ENCODE measurements around the gene WDR1. TPM values are rescaled to one million over a fixed set of nuclear protein-coding genes. Genes with fewer than 3 reads are reported as not detected.
A peak's percentile ranks its signal among the peaks of the same experiment; 100 is the strongest.

WDR1 gene
- total and polyA plus RNA-seq, 2 of the 13 experiments (the other 11 are each of a cell fraction or from before 2014, with no cell fraction given) = 106 to 198 TPM

DNA sequence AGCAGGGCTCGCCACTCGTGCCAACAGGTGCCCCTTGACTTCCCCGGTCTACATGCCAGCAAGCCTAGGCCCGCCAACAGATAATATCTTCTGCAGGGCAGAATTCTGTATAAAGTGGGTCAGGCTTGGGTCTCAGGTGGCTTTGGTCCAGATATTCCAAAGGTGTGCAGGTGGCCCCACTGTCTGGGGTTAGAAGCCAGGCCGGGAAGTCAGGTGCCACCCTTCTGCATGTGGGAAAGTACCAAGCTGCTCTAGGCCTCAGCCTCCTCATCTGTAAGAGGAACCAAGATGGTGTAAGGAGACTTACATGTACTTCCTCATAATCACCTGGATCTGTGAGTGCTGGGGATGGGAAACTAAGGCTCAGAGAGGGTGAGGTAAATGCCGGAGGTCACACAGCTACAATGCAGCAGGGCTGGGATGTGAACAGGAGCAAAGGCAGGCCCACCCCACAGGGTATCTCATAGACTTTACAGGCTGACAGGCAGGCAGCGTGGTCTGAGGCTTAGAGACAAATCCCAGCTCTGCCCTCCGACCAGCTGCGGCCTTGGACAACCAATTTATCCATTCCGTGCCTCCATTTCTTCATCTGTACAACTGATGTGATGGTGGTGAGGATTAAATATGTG lies 35.9 kb downstream of the WDR1 start:
- in situ Hi-C loops (cut with HindIII; ENCODE audit: extremely low pct_ligation_motif_present, low pct_unique_long_range_greater_than_20kb) = no loop called here
- H3K36me3 ChIP-seq (replicated peaks in 1 of 2; ENCODE audit: control insufficient read depth in 1 of 2, insufficient read depth in 2 of 2, low read length in 2 of 2) = peaks cover 66 to 96% of the 10 kb centered on the region in 2 experiments; a peak in 4 of 5 replicates

GRCh38 chr4:10079912-10080588 lies 36.5 kb downstream of the WDR1 start:
- no peak overlapping the region for H3K9ac ChIP-seq (ENCODE audit: insufficient read depth, low read depth, low read length)
- no peak for FAIRE-seq
- BruUV-seq (replicated peaks) = no TSS peak
- no peak overlapping the region for H3K4me2 ChIP-seq (ENCODE audit: low read depth, low read length)
- WGBS (ENCODE audit: low lambda C conversion rate) = 98% methylated on average over 7 of the region's 8 CpGs
- H3K79me2 ChIP-seq (ENCODE audit: insufficient read depth, low read length) = no peaks in the 10 kb centered on the region
- H3K4me1 ChIP-seq (ENCODE audit: insufficient read depth, low read length) = peaks cover 2% of the 10 kb centered on the region
- ChIA-PET CTCF (ENCODE audit: low intra/inter-chr PET ratio, low total read pairs) (no interaction called here), POLR2A (no interaction called here)
- no peak for ATAC-seq
- peaks cover 3% of the 10 kb centered on the region; the same call in 1 of the 2 replicates for H4K20me1 ChIP-seq (ENCODE audit: insufficient read depth, low read length)
- TF ChIP-seq CEBPG (CRISPR knock-in tag; IDR thresholded peaks at IDR 0.05) (no peak), EP300 (IDR thresholded peaks at IDR 0.05; ENCODE audit: low read depth in 2 of 2, low read length in 2 of 2) (no peak), EP300 (CRISPR knock-in tag; IDR thresholded peaks at IDR 0.05; ENCODE audit: borderline replicate concordance) (no peak), TMF1 (CRISPR knock-in tag; IDR thresholded peaks at IDR 0.05; ENCODE audit: low read depth) (no peak), NONO (IDR thresholded peaks at IDR 0.05) (no peak), NONO (CRISPR knock-in tag; conservative IDR thresholded peaks at IDR 0.05) (no peak), KDM5A (IDR thresholded peaks at IDR 0.05; ENCODE audit: borderline replicate concordance, low read length) (no peak), CBX5 (CRISPR knock-in tag; IDR thresholded peaks at IDR 0.05; ENCODE audit: borderline replicate concordance) (no peak), ZNF143 (CRISPR knock-in tag; IDR thresholded peaks at IDR 0.05) (no peak), ARNT (IDR thresholded peaks at IDR 0.05) (no peak)
- no peak overlapping the region for H2AFZ ChIP-seq (ENCODE audit: low read length)
- no peak overlapping the region for H3K4me3 ChIP-seq (replicated peaks in 1 of 3; ENCODE audit: insufficient read depth in 1 of 3, low read depth in 2 of 3, low read length in 3 of 3)
- H3K36me3 ChIP-seq (replicated peaks in 1 of 2; ENCODE audit: control insufficient read depth in 1 of 2, insufficient read depth in 2 of 2, low read length in 2 of 2) = peaks cover 60 to 96% of the 10 kb centered on the region in 2 experiments; a peak in 4 of 5 replicates
- DNase-seq (ENCODE audit: low spot score) = no peak
- H3K27me3 ChIP-seq (ENCODE audit: control insufficient read depth in 1 of 2, insufficient read depth in 2 of 2, low read length in 2 of 2) = no peaks in the 10 kb centered on the region
- H3K27ac ChIP-seq (ENCODE audit: extremely low read length, insufficient read depth, low read length) = no peak overlapping the region
- in situ Hi-C loops (cut with HindIII; ENCODE audit: extremely low pct_ligation_motif_present, low pct_unique_long_range_greater_than_20kb) = no loop called here
- intact Hi-C loops (cut with micrococcal nuclease; ENCODE audit: unreplicated experiment) = no loop called here
- no peaks in the 10 kb centered on the region for H3K9me3 ChIP-seq (ENCODE audit: low read length)

More for the DNA sequence above, 35.9 kb downstream of the WDR1 start:
- Histone ChIP-seq H3K79me2 (ENCODE audit: insufficient read depth, low read length) (no peaks in the 10 kb centered on the region), H3K4me2 (ENCODE audit: low read depth, low read length) (no peak overlapping the region), H3K9me3 (ENCODE audit: low read length) (no peaks in the 10 kb centered on the region), H4K20me1 (ENCODE audit: insufficient read depth, low read length) (peaks cover 3% of the 10 kb centered on the region; the same call in 1 of the 2 replicates), H3K4me1 (ENCODE audit: insufficient read depth, low read length) (no peaks in the 10 kb centered on the region), H2AFZ (ENCODE audit: low read length) (no peak overlapping the region), H3K27me3 (ENCODE audit: control insufficient read depth in 1 of 2, insufficient read depth in 2 of 2, low read length in 2 of 2) (no peaks in the 10 kb centered on the region), H3K9ac (ENCODE audit: insufficient read depth, low read depth, low read length) (no peak overlapping the region), H3K27ac (ENCODE audit: extremely low read length, insufficient read depth, low read length) (no peak overlapping the region), H3K4me3 (replicated peaks in 1 of 3; ENCODE audit: insufficient read depth in 1 of 3, low read depth in 2 of 3, low read length in 3 of 3) (no peak overlapping the region)
- DNase-seq (ENCODE audit: low spot score) (no peak), ATAC-seq (no peak), FAIRE-seq (no peak)
- WGBS (ENCODE audit: low lambda C conversion rate) = 98% methylated on average over 10 of the region's 10 CpGs
- BruUV-seq (replicated peaks) = TSS peak; percentile 18
- intact Hi-C loops (cut with micrococcal nuclease; ENCODE audit: unreplicated experiment) = no loop called here
- TF ChIP-seq ZNF768 (CRISPR knock-in tag; IDR thresholded peaks at IDR 0.05) (peak; percentile 88), ZNF605 (CRISPR knock-in tag; IDR thresholded peaks at IDR 0.05) (no peak)
- TF ChIP-seq, protein P1, sequence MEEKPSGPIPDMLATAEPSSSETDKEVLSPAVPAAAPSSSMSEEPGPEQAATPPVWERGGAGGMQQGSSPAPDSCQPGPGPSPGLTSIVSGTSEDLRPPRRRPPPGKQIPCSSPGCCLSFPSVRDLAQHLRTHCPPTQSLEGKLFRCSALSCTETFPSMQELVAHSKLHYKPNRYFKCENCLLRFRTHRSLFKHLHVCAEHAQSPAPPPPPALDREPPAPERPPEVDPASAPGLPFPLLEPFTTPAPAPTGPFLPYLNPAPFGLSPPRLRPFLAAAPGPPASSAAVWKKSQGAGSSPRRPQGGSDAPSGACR (CRISPR knock-in tag; IDR thresholded peaks at IDR 0.05) = no peak
- POLR2A ChIA-PET = no interaction called here
- CTCF ChIA-PET (ENCODE audit: low intra/inter-chr PET ratio, low total read pairs) = no interaction called here
